GM15510 (cell line): ENCODE results near the gene EXOC3L4.

Experiments used
- POLR2A ChIP-seq: IDR thresholded peaks from 3 replicates; pipeline ENCODE4 v1.6.1; 2011; ENCODE audit warnings: borderline replicate concordance; ENCODE audit not compliant: insufficient read length; ENCODE audit errors: extremely low read depth

EXOC3L4 gene

GRCh38 chr14:103127861-103128598, 33.5 kb downstream of the EXOC3L4 start:
- TF ChIP-seq POLR2A = no peak

- no peak for TF ChIP-seq POLR2A
Observed at GRCh38 chr14:103128631-103129300, 34.2 kb downstream of the EXOC3L4 start.

DNA sequence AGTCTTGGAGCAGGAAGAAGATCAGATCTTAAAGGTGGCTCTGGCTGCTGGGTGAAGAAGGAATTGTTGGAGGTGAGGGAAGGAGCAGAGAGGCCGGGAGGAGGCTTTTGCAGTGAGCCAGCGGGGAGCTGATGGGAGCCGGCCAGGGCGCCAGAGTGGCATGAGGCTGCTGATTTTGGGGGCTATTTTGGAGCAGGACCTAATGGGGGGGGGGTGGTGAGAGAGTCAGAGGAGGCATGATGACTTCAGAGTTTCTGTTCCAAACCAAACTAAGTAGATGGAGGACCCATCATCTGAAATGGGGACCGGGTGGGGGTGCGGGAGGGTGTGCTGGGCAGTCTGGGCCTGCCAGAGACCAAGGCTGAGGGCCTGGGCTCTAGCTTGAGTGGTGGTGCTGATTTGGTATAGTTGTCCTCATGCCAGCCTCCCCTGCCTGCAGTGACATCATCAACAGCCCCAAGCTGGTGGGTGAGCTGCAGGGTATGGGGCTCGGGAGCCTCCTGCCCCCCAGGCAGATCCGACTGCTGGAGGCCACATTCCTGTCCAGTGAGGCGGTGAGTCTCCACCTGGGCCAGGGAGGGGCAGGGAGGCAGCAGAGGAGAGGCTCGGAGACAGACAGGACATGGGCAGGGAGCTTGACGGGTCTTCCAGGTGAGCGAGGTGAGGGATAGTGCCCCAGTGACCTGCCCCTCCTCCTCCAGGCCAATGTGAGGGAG, 34.9 kb downstream of the EXOC3L4 start:
- no peak for TF ChIP-seq POLR2A

DNA sequence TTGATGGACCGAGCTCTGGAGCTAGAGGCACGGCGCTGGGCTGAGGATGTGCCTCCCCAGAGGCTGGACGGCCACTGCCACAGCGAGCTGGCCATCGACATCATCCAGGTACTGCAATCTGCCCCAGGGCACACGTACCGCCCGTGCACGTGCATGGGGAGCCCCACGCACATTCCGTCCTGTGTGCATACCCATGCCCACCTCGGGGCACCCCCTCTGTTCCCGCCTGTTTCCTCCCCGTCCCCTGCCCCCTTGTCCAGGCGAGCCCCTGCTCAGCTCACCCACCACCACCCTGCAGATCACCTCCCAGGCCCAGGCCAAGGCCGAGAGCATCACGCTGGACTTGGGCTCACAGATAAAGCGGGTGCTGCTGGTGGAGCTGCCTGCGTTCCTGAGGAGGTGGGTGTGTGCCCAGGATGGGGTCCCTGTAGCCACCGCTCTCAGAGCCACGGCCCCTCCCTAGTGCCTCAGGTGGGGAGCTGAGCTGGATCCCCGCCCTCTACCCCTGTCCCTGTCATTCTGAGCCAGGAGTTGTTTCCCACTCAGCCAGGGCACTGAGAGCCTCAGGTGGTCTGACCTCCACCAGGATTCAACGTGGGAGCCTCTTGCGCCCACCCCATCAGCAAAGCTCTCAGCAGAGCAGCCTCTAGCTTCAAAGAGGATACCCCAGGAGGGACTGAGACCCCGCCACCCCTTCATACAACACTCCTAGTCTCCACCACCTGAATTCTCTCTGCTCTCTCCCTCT, 35.7 kb downstream of the EXOC3L4 start:
- TF ChIP-seq POLR2A = no peak

GRCh38 chr14:103130965-103131364, 36.4 kb downstream of the EXOC3L4 start:
- no peak for TF ChIP-seq POLR2A

GRCh38 chr14:103131580-103131979, 37.1 kb downstream of the EXOC3L4 start:
- TF ChIP-seq POLR2A = no peak

GRCh38 chr14:103132381-103133209, 38.1 kb downstream of the EXOC3L4 start:
- TF ChIP-seq POLR2A = no peak

- TF ChIP-seq POLR2A = no peak
Observed at GRCh38 chr14:103133210-103134140, 39.0 kb downstream of the EXOC3L4 start.

DNA sequence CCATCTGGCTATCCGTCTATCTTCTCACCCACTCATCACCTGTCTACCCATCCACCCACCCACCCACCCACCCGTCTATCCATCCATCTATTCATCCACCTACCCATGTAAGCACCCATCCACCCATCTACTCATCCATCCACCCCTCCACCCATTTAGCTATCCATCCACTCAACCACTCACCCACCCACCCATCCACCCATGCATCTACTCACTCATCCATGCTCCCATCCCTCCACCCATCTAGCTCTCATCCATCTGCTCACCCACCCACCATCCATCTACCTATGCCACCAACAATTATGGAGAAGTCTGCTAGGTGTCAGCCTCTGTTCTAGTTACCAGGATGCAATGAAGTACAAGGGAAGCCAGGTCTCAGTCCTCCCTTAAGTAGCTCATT, 39.9 kb downstream of the EXOC3L4 start:
- TF ChIP-seq POLR2A = no peak

DNA sequence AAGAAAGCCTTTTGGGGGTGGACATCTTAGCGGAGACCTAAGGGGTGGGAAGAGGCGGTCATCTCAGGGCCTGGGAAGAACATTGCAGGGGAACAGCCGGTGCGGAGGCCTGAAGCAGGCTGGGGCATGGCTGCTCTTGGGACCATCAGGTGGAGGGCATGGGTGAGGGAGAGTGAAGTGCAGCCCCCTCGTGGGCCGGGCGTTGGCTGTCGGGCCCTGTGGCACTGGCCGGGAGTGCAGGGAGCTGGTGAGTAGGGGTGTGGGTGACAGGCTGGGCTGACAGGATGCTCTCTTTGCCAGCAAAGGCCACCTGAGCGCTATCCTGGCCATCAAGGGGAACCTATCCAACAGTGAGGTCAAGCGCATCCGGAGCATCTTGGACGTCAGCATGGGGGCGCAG, 40.4 kb downstream of the EXOC3L4 start:
- no peak for TF ChIP-seq POLR2A

DNA sequence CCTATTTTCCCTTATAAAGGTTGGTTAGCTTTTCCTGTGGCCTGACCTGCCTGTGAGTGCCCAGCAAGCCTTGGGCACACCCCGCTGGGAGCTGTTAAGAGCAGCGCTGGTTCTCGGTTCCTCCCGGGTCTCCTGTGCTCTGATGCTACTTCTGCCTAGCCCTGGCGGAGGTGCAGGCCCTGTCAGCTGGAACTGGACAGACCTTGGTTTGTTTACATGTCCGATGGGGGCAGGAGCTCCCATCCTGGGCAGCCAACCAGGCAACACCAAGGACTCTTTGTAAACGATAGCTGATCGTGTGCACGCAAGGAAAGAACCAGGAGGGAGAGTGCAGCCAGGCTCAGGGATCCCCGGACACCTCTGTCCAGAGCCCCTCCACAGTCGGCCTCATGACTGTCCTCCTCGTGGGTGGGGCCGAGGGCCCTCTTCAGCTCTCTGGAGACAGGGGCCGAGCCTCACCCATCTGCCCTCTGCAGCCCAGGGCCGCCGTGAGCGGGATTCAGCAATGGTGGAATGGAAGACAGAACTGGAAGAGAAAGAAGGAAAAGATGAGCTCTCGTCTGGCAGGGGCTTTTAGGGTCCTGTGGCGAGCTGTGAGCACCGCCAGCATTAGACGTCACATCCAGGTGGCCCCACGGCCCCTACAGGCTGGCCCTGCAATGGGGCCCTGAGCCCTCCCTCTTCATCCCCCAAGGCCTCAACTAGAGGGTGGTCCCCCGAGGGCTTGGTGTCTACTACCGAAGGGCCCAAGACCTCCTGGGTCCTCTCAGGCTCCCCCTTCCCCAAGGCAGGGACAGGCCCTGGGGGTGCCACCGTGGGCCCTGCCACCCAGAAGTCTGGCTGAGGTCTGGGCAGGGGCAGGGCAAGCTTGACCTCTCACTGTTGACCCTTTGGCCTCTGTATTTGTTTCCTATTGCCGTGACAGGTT, 41.1 kb downstream of the EXOC3L4 start:
- TF ChIP-seq POLR2A = no peak

DNA sequence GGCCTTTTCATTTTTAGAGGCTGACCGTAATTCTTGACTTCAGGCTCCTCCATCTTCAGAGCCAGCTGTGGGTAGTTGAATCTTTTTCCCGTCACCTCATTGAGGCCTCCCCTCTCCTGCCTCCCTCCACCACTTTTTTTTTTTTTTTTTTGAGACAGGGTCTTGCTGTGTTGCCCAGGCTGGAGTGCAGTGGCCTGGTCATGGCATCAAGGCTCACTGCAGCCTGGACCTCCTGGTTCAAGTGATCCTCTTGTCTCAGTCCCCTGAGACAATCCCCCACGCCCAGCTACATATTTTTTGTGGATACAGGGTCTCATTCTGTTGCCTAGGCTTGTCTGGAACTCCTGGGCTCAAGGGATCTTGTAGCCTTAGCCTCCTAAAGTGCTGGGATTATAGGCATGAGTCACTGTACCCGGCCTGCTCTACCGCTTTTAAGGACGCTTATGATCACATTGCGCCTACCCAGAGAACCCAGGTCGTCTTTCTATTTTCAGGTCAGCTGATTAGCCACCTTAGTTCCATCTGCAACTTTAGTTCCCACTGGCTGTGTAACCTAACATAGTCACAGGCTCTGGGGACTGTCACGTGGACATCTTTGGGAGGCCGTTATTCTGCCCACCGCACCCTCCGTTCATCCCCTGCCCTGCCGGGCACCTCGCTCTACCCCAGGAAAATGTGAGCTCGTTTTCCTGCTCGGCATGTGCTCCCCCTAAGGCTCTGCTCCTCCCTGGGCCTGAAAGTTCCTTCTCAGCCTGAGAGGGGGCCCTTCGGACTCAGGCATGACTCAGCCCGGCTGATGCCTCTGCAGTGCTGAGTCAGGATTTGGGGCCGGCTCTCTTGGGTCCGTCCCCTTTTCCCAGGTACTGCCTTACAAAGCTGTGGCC, 42.1 kb downstream of the EXOC3L4 start:
- no peak for TF ChIP-seq POLR2A
